Panc1 (cell line): ENCODE measurements around the gene SETD7.
"Not testable (repeated sequence)": the region's sequence is repeated elsewhere in the genome, so short reads cannot be mapped to it uniquely, and the experiment has no call there.

Experiments
- POLR2AphosphoS5 ChIP-seq: IDR thresholded peaks from 2 replicates; pipeline ENCODE4 v1.6.1; 2012; ENCODE audit warnings: mild to moderate bottlenecking, low read depth, low read length, moderate library complexity
- TCF7L2 ChIP-seq: IDR thresholded peaks from 2 replicates; pipeline ENCODE4 v1.6.1; 2011; ENCODE audit warnings: mild to moderate bottlenecking, low read depth, low read length, inconsistent platforms
- TF ChIP-seq, protein P1 (sequence below): fragments of 450-650 bp; IDR thresholded peaks from 2 replicates; pipeline ENCODE4 v1.5.1; 2017; ENCODE audit warnings: mild to moderate bottlenecking
- TF ChIP-seq, protein P2 (sequence below), 2 experiments: IDR thresholded peaks; 2 replicates each; pipeline ENCODE4 v1.6.1; 2011 to 2012; ENCODE audit warnings: low read depth in 2 of 2, control low read depth in 1 of 2, low read length in 1 of 2, mild to moderate bottlenecking in 1 of 2, moderate library complexity in 1 of 2; ENCODE audit not compliant: insufficient read depth in 1 of 2

DNA sequence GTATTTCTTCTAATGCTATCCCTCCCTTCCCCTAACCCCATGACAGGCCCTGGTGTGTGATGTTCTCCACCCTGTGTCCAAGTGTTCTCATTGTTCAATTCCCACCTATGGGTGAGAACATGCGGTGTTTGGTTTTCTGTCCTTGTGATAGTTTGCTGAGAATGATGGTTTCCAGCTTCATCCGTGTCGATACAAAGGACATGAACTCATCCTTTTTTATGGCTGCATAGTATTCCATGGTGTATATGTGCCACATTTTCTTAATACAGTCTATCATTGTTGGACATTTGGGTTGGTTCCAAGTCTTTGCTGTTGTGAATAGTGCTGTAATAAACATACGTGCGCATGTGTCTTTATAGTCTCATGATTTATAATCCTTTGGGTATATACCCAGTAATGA, 91.5 kb downstream of the SETD7 start:
- TF ChIP-seq, protein P1, sequence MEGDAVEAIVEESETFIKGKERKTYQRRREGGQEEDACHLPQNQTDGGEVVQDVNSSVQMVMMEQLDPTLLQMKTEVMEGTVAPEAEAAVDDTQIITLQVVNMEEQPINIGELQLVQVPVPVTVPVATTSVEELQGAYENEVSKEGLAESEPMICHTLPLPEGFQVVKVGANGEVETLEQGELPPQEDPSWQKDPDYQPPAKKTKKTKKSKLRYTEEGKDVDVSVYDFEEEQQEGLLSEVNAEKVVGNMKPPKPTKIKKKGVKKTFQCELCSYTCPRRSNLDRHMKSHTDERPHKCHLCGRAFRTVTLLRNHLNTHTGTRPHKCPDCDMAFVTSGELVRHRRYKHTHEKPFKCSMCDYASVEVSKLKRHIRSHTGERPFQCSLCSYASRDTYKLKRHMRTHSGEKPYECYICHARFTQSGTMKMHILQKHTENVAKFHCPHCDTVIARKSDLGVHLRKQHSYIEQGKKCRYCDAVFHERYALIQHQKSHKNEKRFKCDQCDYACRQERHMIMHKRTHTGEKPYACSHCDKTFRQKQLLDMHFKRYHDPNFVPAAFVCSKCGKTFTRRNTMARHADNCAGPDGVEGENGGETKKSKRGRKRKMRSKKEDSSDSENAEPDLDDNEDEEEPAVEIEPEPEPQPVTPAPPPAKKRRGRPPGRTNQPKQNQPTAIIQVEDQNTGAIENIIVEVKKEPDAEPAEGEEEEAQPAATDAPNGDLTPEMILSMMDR, result not testable (repeated sequence)
- TF ChIP-seq POLR2AphosphoS5, TCF7L2: not testable (repeated sequence)
- TF ChIP-seq, protein P2, sequence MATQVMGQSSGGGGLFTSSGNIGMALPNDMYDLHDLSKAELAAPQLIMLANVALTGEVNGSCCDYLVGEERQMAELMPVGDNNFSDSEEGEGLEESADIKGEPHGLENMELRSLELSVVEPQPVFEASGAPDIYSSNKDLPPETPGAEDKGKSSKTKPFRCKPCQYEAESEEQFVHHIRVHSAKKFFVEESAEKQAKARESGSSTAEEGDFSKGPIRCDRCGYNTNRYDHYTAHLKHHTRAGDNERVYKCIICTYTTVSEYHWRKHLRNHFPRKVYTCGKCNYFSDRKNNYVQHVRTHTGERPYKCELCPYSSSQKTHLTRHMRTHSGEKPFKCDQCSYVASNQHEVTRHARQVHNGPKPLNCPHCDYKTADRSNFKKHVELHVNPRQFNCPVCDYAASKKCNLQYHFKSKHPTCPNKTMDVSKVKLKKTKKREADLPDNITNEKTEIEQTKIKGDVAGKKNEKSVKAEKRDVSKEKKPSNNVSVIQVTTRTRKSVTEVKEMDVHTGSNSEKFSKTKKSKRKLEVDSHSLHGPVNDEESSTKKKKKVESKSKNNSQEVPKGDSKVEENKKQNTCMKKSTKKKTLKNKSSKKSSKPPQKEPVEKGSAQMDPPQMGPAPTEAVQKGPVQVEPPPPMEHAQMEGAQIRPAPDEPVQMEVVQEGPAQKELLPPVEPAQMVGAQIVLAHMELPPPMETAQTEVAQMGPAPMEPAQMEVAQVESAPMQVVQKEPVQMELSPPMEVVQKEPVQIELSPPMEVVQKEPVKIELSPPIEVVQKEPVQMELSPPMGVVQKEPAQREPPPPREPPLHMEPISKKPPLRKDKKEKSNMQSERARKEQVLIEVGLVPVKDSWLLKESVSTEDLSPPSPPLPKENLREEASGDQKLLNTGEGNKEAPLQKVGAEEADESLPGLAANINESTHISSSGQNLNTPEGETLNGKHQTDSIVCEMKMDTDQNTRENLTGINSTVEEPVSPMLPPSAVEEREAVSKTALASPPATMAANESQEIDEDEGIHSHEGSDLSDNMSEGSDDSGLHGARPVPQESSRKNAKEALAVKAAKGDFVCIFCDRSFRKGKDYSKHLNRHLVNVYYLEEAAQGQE (IDR thresholded peaks at IDR 0.05; ENCODE audit: insufficient read depth in 1 of 2, low read depth in 2 of 2, low read length in 1 of 2), result not testable (repeated sequence)
